ENCODE results near the gene IFRD2. TPM values are rescaled to one million over a fixed set of nuclear protein-coding genes. Genes with fewer than 3 reads are reported as not detected.

The IFRD2 gene
- 92.2 and 113 TPM in 2 replicates for total RNA-seq

- peak; percentile 99 for DNase-seq
Measured at GRCh38 chr3:50292159-50293078, at the start of gene IFRD2. Gene IFRD2, minus strand, starts transcription at chr3:50292429. Its CDS starts 155 bp downstream, at chr3:50292274.

GRCh38 chr3:50341537-50341936 lies 49.3 kb upstream of the IFRD2 start:
- no peak for DNase-seq

- DNase-seq, result peak; percentile 27
Measured at GRCh38 chr3:50340448-50341329, 48.5 kb upstream of the IFRD2 start, which contains the start of gene RASSF1. Gene RASSF1, minus strand, starts transcription at chr3:50340836. Its CDS starts 31 bp downstream, at chr3:50340805.

- DNase-seq, result no peak
Measured at GRCh38 chr3:50340147-50340447, 47.9 kb upstream of the IFRD2 start.

- DNase-seq, result no peak
Measured at GRCh38 chr3:50339485-50340146, 47.4 kb upstream of the IFRD2 start.

- no peak for DNase-seq
Measured at GRCh38 chr3:50338965-50339364, 46.7 kb upstream of the IFRD2 start.

- DNase-seq, result peak; percentile 100
Measured at GRCh38 chr3:50337175-50337861, 45.1 kb upstream of the IFRD2 start.

GRCh38 chr3:50336452-50337174 lies 44.4 kb upstream of the IFRD2 start:
- DNase-seq, result peak; percentile 44

- peak; percentile 67 for DNase-seq
Measured at GRCh38 chr3:50334339-50335075, 42.3 kb upstream of the IFRD2 start.

- peak; percentile 88 for DNase-seq
Measured at GRCh38 chr3:50333744-50334328, 41.6 kb upstream of the IFRD2 start.

- DNase-seq, result no peak
Measured at GRCh38 chr3:50331364-50331907, 39.2 kb upstream of the IFRD2 start.

GRCh38 chr3:50330330-50330729 lies 38.1 kb upstream of the IFRD2 start:
- DNase-seq, result no peak

GRCh38 chr3:50327943-50328691 lies 35.9 kb upstream of the IFRD2 start, which contains the start of gene TUSC2:
Gene TUSC2, minus strand, starts transcription at chr3:50328223. Its CDS starts 124 bp downstream, at chr3:50328099.
- peak; percentile 98 for DNase-seq

- no peak for DNase-seq
Measured at GRCh38 chr3:50327129-50327528, 34.9 kb upstream of the IFRD2 start.

GRCh38 chr3:50326182-50326541 lies 33.9 kb upstream of the IFRD2 start:
- no peak for DNase-seq

GRCh38 chr3:50325497-50326181 lies 33.4 kb upstream of the IFRD2 start:
- DNase-seq, result no peak

GRCh38 chr3:50325113-50325480 lies 32.9 kb upstream of the IFRD2 start:
- DNase-seq, result no peak

GRCh38 chr3:50324351-50325112 lies 32.3 kb upstream of the IFRD2 start:
- peak; percentile 89 for DNase-seq
